GM21717 (cell line): ENCODE data around the gene DVL2.

Experiments used
- ATAC-seq: cut with Tn5 transposase; IDR thresholded peaks from one replicate; pipeline ENCODE4 v1.9.1; 2021; ENCODE audit warnings: mild to moderate bottlenecking, moderate library complexity; ENCODE audit not compliant: unreplicated experiment

The DVL2 gene

GRCh38 chr17:7176107-7176840, 58.0 kb downstream of the DVL2 start:
- ATAC-seq, result no peak
